Measurements from ENCODE around the gene DHX34. TPM values are rescaled to one million over a fixed set of nuclear protein-coding genes. Genes with fewer than 3 reads are reported as not detected.
A peak's percentile ranks its signal among the peaks of the same experiment; 100 is the strongest.

Gene DHX34
- total and polyA plus RNA-seq, 9 of the 15 experiments (the other 6 are each of a cell fraction or from before 2014, with no cell fraction given), result 0.36 to 42.0 (median 15.0) TPM

- TF ChIP-seq CSDE1 (IDR thresholded peaks at IDR 0.05) (no peak), TSHZ1 (CRISPR knock-in tag; IDR thresholded peaks at IDR 0.05) (no peak), SIN3A (IDR thresholded peaks at IDR 0.05; ENCODE audit: borderline replicate concordance in 2 of 2, control insufficient read depth in 1 of 2, low read depth in 2 of 2, low read length in 2 of 2) (peak in 1 of 2 experiments; percentile 65; a peak in 1 of 4 replicates), PHB2 (IDR thresholded peaks at IDR 0.05; ENCODE audit: low read depth) (no peak), PATZ1 (CRISPR knock-in tag; IDR thresholded peaks at IDR 0.05; ENCODE audit: borderline replicate concordance) (no peak), PPARD (CRISPR knock-in tag; IDR thresholded peaks at IDR 0.05) (no peak), DIDO1 (tag; IDR thresholded peaks at IDR 0.05; ENCODE audit: low read depth) (no peak), ZBTB26 (CRISPR knock-in tag; IDR thresholded peaks at IDR 0.05) (no peak), E4F1 (CRISPR knock-in tag; IDR thresholded peaks at IDR 0.05; ENCODE audit: borderline replicate concordance) (no peak), YBX1 (IDR thresholded peaks at IDR 0.05) (no peak), ATF2 (CRISPR knock-in tag; IDR thresholded peaks at IDR 0.05) (no peak), ZNF583 (CRISPR knock-in tag; IDR thresholded peaks at IDR 0.05) (no peak), NFATC3 (IDR thresholded peaks at IDR 0.05) (no peak), ZNF175 (CRISPR knock-in tag; IDR thresholded peaks at IDR 0.05; ENCODE audit: low read depth) (0 out of 2 replicates have a peak, but pooled peaks have one; percentile 64), TAF15 (IDR thresholded peaks at IDR 0.05; ENCODE audit: low read depth, low read length) (no peak)
These were observed 33.8 kb upstream of the DHX34 start (continued) for GRCh38 chr19:47315125-47315821.
